ENCODE data around the gene FBLN1. TPM values are rescaled to one million over a fixed set of nuclear protein-coding genes. Genes with fewer than 3 reads are reported as not detected.

Gene FBLN1
- polyA plus RNA-seq, 1 donor from 2014 or later = 3.4 TPM

- no peaks in the 10 kb centered on the region for H3K79me2 ChIP-seq (replicated peaks; ENCODE audit: insufficient read depth, low read length)
- no peaks in the 10 kb centered on the region for H3K9me3 ChIP-seq (ENCODE audit: low read length)
- no peak overlapping the region for H3K27ac ChIP-seq (ENCODE audit: low read length)
- TF ChIP-seq EZH2 (IDR thresholded peaks at IDR 0.05; ENCODE audit: borderline replicate concordance, insufficient read depth, low read length, poor library complexity, severe bottlenecking) (no peak), CTCF (IDR thresholded peaks at IDR 0.05; ENCODE audit: poor library complexity, severe bottlenecking) (no peak), TAF1 (IDR thresholded peaks at IDR 0.05; ENCODE audit: low read depth) (no peak), REST (IDR thresholded peaks at IDR 0.05; ENCODE audit: borderline replicate concordance) (no peak), EP300 (conservative IDR thresholded peaks at IDR 0.05; ENCODE audit: poor library complexity, severe bottlenecking) (no peak), MXI1 (conservative IDR thresholded peaks at IDR 0.05; ENCODE audit: poor library complexity, severe bottlenecking) (no peak), SMC3 (conservative IDR thresholded peaks at IDR 0.05; ENCODE audit: poor library complexity) (no peak), RAD21 (conservative IDR thresholded peaks at IDR 0.05) (no peak), POLR2AphosphoS5 (IDR thresholded peaks at IDR 0.05) (no peak)
- H3K4me2 ChIP-seq (ENCODE audit: low read length) = no peak overlapping the region
- H3K27me3 ChIP-seq (ENCODE audit: insufficient read depth, low read depth, low read length) = no peaks in the 10 kb centered on the region
- H3K9me2 ChIP-seq (ENCODE audit: insufficient read depth, low read length) = no peaks in the 10 kb centered on the region
- no peak overlapping the region for H3K9ac ChIP-seq (ENCODE audit: low read length)
- no peaks in the 10 kb centered on the region for H4K20me1 ChIP-seq (ENCODE audit: insufficient read depth)
- no peaks in the 10 kb centered on the region for H3F3A ChIP-seq (ENCODE audit: insufficient read depth, low read length, poor library complexity, severe bottlenecking)
- no peak overlapping the region for H3K4me3 ChIP-seq (ENCODE audit: low read length)
- no peaks in the 10 kb centered on the region for H3K36me3 ChIP-seq (ENCODE audit: insufficient read depth, low read length)
- no peak overlapping the region for H2AFZ ChIP-seq (ENCODE audit: low read depth, low read length)
Observed at GRCh38 chr22:45548247-45548840, 45.7 kb downstream of the FBLN1 start.

GRCh38 chr22:45548991-45549761 lies 46.5 kb downstream of the FBLN1 start:
- H3K9me2 ChIP-seq (ENCODE audit: insufficient read depth, low read length) = no peaks in the 10 kb centered on the region
- H3K9me3 ChIP-seq (ENCODE audit: low read length) = no peaks in the 10 kb centered on the region
- H3K4me2 ChIP-seq (ENCODE audit: low read length) = no peak overlapping the region
- no peaks in the 10 kb centered on the region for H4K20me1 ChIP-seq (ENCODE audit: insufficient read depth)
- TF ChIP-seq EP300 (conservative IDR thresholded peaks at IDR 0.05; ENCODE audit: poor library complexity, severe bottlenecking) = no peak
- TF ChIP-seq TAF1 (IDR thresholded peaks at IDR 0.05; ENCODE audit: low read depth) = no peak
- no peak for TF ChIP-seq CTCF (IDR thresholded peaks at IDR 0.05; ENCODE audit: poor library complexity, severe bottlenecking)
- TF ChIP-seq POLR2AphosphoS5 (IDR thresholded peaks at IDR 0.05) = no peak
- TF ChIP-seq REST (IDR thresholded peaks at IDR 0.05; ENCODE audit: borderline replicate concordance) = no peak
- TF ChIP-seq SMC3 (conservative IDR thresholded peaks at IDR 0.05; ENCODE audit: poor library complexity) = no peak
- no peak for TF ChIP-seq EZH2 (IDR thresholded peaks at IDR 0.05; ENCODE audit: borderline replicate concordance, insufficient read depth, low read length, poor library complexity, severe bottlenecking)
- TF ChIP-seq MXI1 (conservative IDR thresholded peaks at IDR 0.05; ENCODE audit: poor library complexity, severe bottlenecking) = no peak
- no peak for TF ChIP-seq RAD21 (conservative IDR thresholded peaks at IDR 0.05)
- H3K4me3 ChIP-seq (ENCODE audit: low read length) = no peak overlapping the region
- H3K27me3 ChIP-seq (ENCODE audit: insufficient read depth, low read depth, low read length) = no peaks in the 10 kb centered on the region
- H3K79me2 ChIP-seq (replicated peaks; ENCODE audit: insufficient read depth, low read length) = no peaks in the 10 kb centered on the region
- no peaks in the 10 kb centered on the region for H3K36me3 ChIP-seq (ENCODE audit: insufficient read depth, low read length)
- no peak overlapping the region for H2AFZ ChIP-seq (ENCODE audit: low read depth, low read length)
- no peak overlapping the region for H3K27ac ChIP-seq (ENCODE audit: low read length)
- H3K9ac ChIP-seq (ENCODE audit: low read length) = no peak overlapping the region
- H3F3A ChIP-seq (ENCODE audit: insufficient read depth, low read length, poor library complexity, severe bottlenecking) = no peaks in the 10 kb centered on the region

Data from neural cell (in vitro differentiated cells).